Neural crest cell (in vitro differentiated cells): Measurements from ENCODE around the gene LYST. TPM values are rescaled to one million over a fixed set of nuclear protein-coding genes. Genes with fewer than 3 reads are reported as not detected.

Source experiments
- DNase-seq: peaks from one replicate; pipeline ENCODE4 v3.0.0; 2021; ENCODE audit warnings: low read depth, mixed read lengths, low spot score
- H3K27ac Mint-ChIP-seq: one replicate; pipeline ENCODE4 v1.8.0; 2021; ENCODE audit warnings: mild to moderate bottlenecking, mixed read lengths; ENCODE audit not compliant: unreplicated experiment
- H3K27me3 Mint-ChIP-seq: 2 replicates; pipeline ENCODE4 v1.8.0; 2021; ENCODE audit warnings: low read depth, mild to moderate bottlenecking, mixed read lengths
- H3K36me3 Mint-ChIP-seq: 2 replicates; pipeline ENCODE4 v1.8.0; 2021; ENCODE audit warnings: low read depth, mild to moderate bottlenecking, mixed read lengths
- H3K4me1 Mint-ChIP-seq: 2 replicates; pipeline ENCODE4 v1.8.0; 2021; ENCODE audit warnings: mixed read lengths
- H3K4me3 Mint-ChIP-seq: one replicate; pipeline ENCODE4 v1.8.0; 2021; ENCODE audit warnings: mild to moderate bottlenecking, mixed read lengths
- H3K9me3 Mint-ChIP-seq: 2 replicates; pipeline ENCODE4 v1.8.0; 2021; ENCODE audit warnings: mixed read lengths
- total RNA-seq: library from RNA; stranded (reverse); gene quantifications from 2 replicates; pipeline ENCODE4 v1.2.1, GENCODE V29; 2021
- TF ChIP-seq, protein P1 (sequence below): fragments of 200-600 bp; sonication (generic); conservative IDR thresholded peaks from 2 replicates; pipeline ENCODE4 v1.5.0; 2021; ENCODE audit warnings: antibody characterized with exemption, mild to moderate bottlenecking

The LYST gene
- total RNA-seq, 1 donor from 2014 or later, result 5.3 TPM

DNA sequence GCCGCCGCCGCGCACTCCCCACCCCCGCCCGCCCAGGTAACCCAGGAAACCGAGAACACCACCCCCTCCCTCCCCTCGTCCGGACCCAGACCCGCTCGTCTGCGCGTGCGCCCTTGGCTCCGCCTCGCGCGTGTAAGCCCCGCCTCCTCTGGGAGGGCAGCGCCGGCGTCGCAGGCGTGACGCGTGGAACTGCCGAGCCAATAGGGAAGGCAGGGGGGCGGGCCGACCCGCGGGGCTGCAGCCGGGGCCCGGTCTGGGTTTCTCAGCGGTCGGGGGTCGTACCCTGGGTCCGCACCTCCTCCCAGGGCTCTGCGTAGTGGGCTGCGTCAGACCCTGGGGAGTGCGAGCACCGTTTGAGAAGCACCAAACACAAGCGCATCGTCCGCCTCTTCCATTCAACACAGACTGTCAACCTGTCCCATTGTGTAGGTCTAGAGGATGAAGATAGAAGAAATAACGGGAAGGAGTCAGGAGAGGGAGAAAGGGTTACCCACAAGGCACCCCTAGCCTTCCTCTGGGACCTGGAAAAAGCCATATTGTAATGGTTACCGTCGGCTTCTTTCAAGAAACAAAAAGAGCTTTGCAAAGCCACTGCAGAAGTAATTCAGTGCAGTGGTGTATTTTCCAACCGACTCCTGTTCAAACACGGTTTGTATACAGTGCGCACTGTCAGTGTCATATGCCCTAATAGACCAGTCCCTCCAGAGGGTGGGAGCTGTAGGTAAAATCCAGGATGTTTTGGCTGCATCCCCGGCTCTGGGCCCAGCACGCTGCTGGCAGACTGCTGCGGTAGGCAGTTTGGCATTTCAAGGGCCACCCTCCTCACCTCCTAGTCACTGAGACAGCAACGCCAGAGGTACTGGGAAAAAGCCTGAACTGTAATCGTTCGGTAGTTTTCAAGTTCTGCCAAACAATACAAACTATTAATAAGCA is 473 bp upstream of the LYST start:
- no peaks in the 10 kb centered on the region for H3K36me3 Mint-ChIP-seq
- peak overlapping the region; percentile 96 for H3K4me3 Mint-ChIP-seq
- no peaks in the 10 kb centered on the region for H3K9me3 Mint-ChIP-seq
- DNase-seq, result peak; percentile 95
- TF ChIP-seq, protein P1, sequence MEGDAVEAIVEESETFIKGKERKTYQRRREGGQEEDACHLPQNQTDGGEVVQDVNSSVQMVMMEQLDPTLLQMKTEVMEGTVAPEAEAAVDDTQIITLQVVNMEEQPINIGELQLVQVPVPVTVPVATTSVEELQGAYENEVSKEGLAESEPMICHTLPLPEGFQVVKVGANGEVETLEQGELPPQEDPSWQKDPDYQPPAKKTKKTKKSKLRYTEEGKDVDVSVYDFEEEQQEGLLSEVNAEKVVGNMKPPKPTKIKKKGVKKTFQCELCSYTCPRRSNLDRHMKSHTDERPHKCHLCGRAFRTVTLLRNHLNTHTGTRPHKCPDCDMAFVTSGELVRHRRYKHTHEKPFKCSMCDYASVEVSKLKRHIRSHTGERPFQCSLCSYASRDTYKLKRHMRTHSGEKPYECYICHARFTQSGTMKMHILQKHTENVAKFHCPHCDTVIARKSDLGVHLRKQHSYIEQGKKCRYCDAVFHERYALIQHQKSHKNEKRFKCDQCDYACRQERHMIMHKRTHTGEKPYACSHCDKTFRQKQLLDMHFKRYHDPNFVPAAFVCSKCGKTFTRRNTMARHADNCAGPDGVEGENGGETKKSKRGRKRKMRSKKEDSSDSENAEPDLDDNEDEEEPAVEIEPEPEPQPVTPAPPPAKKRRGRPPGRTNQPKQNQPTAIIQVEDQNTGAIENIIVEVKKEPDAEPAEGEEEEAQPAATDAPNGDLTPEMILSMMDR, result no peak
- peak overlapping the region; percentile 99 for H3K27ac Mint-ChIP-seq
- peaks cover 30% of the 10 kb centered on the region for H3K27me3 Mint-ChIP-seq
- H3K4me1 Mint-ChIP-seq, result peaks cover 24% of the 10 kb centered on the region

DNA sequence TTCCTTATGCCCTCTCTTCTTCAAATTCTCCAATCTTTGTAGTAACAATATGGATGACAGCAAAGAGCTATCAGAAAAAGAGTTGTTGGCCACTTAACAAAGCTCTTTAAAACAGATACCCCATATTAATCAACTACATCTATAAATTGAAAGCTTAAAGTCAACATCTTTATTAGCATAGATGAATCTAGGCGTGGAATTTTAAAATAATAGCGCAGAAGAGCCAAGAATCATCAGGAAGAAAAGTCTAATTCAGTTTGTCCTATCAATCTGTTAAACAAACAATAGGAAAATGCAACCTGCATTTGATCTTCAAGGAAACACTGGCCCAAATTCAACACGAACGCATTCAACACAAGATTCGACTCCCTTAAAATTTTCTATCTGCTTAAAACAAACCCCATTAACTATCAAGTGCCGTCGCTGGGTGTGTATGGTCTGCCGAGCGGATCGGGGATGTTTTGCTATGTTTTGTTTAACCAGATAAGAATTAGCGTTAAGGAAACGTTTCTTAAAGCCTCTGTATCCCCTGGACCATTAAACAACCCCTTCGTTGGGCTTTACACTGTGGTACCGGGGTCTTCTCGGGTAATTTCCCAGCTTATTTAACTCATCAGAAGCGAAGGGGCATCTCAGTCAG is 1.0 kb downstream of the LYST start:
- Mint-ChIP-seq H3K36me3 (no peaks in the 10 kb centered on the region), H3K4me3 (peak overlapping the region; percentile 93), H3K27me3 (peaks cover 24% of the 10 kb centered on the region), H3K9me3 (no peaks in the 10 kb centered on the region), H3K27ac (no peak overlapping the region), H3K4me1 (peaks cover 24% of the 10 kb centered on the region)
- DNase-seq, result no peak
- TF ChIP-seq, protein P1, result no peak

DNA sequence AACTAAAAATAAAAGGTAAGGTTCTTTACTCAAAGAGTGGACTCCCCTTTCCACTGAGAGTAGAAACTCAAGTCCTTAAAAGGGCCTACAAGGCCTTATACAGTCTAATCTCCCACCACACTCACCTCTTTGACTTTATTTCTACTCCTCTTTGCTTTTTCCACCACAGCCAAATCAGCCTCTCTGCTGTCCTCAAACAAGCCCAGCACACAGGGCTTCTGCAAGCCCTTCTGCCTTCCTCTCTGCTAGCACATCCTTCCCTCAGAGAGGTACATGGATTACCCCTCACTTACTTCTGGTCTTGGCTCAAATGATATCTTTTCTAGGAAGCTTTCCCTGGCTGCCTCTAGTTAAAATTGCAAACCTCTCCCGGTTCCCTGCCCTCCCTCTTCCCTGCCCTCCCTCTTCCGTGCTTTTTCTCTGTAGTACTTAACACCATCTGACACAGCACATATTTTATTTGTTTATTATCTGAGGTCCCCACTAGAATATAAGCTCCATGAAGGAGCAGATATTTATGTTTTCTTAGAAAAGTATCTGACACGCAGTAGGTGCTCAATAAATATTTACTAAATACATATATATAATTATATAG is 1.7 kb downstream of the LYST start:
- H3K4me1 Mint-ChIP-seq, result peaks cover 24% of the 10 kb centered on the region
- peak overlapping the region; percentile 38 for H3K4me3 Mint-ChIP-seq
- TF ChIP-seq, protein P1, result no peak
- no peaks in the 10 kb centered on the region for H3K36me3 Mint-ChIP-seq
- H3K9me3 Mint-ChIP-seq, result no peaks in the 10 kb centered on the region
- H3K27ac Mint-ChIP-seq, result no peak overlapping the region
- H3K27me3 Mint-ChIP-seq, result peaks cover 24% of the 10 kb centered on the region
- DNase-seq, result no peak

DNA sequence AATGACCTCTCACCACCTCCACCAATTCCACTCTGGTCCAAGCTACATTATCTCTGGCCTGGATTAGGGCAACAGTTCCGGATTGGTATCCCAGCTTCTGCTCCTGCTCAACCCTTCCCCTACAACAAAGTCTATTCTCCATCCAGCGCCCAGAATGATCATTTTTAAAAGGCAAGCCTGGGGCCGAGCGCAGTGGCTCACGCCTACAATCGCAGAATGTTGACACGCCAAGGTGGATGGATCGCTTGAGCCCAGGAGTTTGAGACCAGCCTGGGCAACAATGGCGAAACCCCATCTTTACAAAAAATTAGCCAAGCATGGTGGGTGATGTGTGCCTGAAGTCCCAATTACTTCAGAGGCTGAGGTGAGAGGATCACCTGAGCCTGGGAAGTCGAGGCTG is 2.2 kb downstream of the LYST start:
- Mint-ChIP-seq H3K27me3 (peaks cover 24% of the 10 kb centered on the region), H3K27ac (no peak overlapping the region), H3K36me3 (no peaks in the 10 kb centered on the region), H3K4me1 (peaks cover 24% of the 10 kb centered on the region), H3K4me3 (no peak overlapping the region), H3K9me3 (no peaks in the 10 kb centered on the region)
- no peak for DNase-seq
- TF ChIP-seq, protein P1, result no peak

DNA sequence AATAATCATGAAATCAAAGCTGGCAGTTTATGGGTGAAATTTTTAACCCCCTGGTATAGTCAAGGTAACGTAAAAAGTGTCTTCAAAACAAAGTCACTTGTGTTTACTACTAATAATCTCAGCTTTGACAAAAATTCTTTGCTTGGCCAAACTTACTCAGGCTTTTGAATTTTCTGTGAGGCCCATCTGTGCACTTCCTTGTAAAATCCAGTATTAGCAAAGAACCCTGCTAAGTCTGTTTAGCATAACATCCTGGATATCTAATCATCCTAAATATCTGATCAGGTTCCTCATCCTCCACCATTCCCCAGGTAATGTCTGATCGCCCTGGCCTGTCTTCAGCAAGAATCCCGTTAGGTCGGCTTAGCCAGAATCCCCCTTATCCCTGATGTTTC is 3.0 kb downstream of the LYST start:
- H3K4me3 Mint-ChIP-seq, result peak overlapping the region; percentile 32
- H3K27me3 Mint-ChIP-seq, result peaks cover 24% of the 10 kb centered on the region
- DNase-seq, result no peak
- TF ChIP-seq, protein P1, result no peak
- H3K27ac Mint-ChIP-seq, result no peak overlapping the region
- H3K36me3 Mint-ChIP-seq, result no peaks in the 10 kb centered on the region
- H3K9me3 Mint-ChIP-seq, result no peaks in the 10 kb centered on the region
- peaks cover 24% of the 10 kb centered on the region for H3K4me1 Mint-ChIP-seq
